ENCODE results near the gene TNFSF15. TPM values are rescaled to one million over a fixed set of nuclear protein-coding genes. Genes with fewer than 3 reads are reported as not detected.
"Not testable (repeated sequence)": the region's sequence is repeated elsewhere in the genome, so short reads cannot be mapped to it uniquely, and the experiment has no call there.

Gene TNFSF15
- total and polyA plus RNA-seq, 2 donors (not counting 1 experiment from before 2014, with no cell fraction given), result 0.03 TPM; not detected in 1

DNA sequence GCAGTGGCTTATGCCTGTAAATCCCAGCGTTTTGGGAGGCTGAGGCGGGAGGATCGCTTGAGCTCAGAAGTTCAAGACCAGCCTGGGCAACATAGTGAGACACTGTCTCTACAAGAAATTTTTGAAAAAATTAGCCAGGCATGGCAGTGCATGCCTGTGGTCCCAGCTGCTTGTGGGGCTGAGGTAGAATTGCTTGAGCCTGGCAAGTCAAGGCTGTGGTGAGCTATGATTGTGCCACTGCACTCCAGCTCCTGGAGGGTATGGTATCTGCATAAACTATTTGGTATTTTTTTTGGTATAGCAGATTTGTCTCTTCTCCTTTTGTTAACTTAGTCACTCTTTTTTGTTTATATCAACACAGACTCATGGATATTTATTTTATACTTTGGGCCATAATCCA is 62.4 kb downstream of the TNFSF15 start:
- POLR2A ChIA-PET, result no interaction called here
- intact Hi-C loops (cut with micrococcal nuclease), result no loop called here
- Mint-ChIP-seq H3K4me1 (peaks cover 6% of the 10 kb centered on the region), H3K27me3 (peaks cover 5% of the 10 kb centered on the region), H3K9me3 (ENCODE audit: insufficient read depth) (no peaks in the 10 kb centered on the region), H3K27ac (no peak overlapping the region), H3K4me3 (no peak overlapping the region)
- 93% methylated on average over 3 of the region's 3 CpGs for WGBS (ENCODE audit: insufficient coverage)
- Histone ChIP-seq H4K20me1 (ENCODE audit: control insufficient read depth, insufficient read depth, low read length, poor library complexity, severe bottlenecking) (no peaks in the 10 kb centered on the region), H3K4me2 (replicated peaks; ENCODE audit: low read depth, low read length, poor library complexity, severe bottlenecking) (no peak overlapping the region), H3K9ac (ENCODE audit: low read length) (no peak overlapping the region), H3K27me3 (replicated peaks in 1 of 4; ENCODE audit: control extremely low read depth in 1 of 4, control insufficient read depth in 3 of 4, insufficient read depth in 4 of 4, low read length in 3 of 4) (peaks cover 0 to 3% (median 0%) of the 10 kb centered on the region in 4 experiments), H3K4me1 (ENCODE audit: control insufficient read depth in 2 of 2, insufficient read depth in 2 of 2, low read length in 2 of 2) (peaks cover 3 to 8% of the 10 kb centered on the region in 2 donors), H3K27ac (ENCODE audit: low read length in 2 of 2) (no peak overlapping the region), H3K79me2 (ENCODE audit: control insufficient read depth, insufficient read depth, low read length) (no peaks in the 10 kb centered on the region), H3K9me3 (ENCODE audit: control extremely low read depth in 1 of 3, control insufficient read depth in 2 of 3, insufficient read depth in 1 of 3, low read length in 2 of 3) (no peaks in the 10 kb centered on the region), H3K4me3 (ENCODE audit: control extremely low read depth in 1 of 5, extremely low read depth in 1 of 5, insufficient read depth in 1 of 5, low read depth in 2 of 5, low read length in 4 of 5) (no peak overlapping the region), H2AFZ (ENCODE audit: insufficient read depth, low read depth, low read length, poor library complexity, severe bottlenecking) (no peak overlapping the region), H3K36me3 (replicated peaks in 1 of 2; ENCODE audit: control extremely low read depth in 1 of 2, control insufficient read depth in 1 of 2, extremely low read depth in 1 of 2, insufficient read depth in 2 of 2, low read length in 1 of 2) (no peaks in the 10 kb centered on the region)
- DNase-seq (no peak), ATAC-seq (ENCODE audit: low read depth) (no peak)
- CTCF ChIA-PET, result interaction anchor here (0.7 to 11.9 kb wide), 6 partner anchors 11 to 338 kb away, joined by 3 to 239 read pairs (median 5); no protein-coding TSS in a partner anchor
- TF ChIP-seq EZH2 (IDR thresholded peaks at IDR 0.05; ENCODE audit: borderline replicate concordance, insufficient read depth, low read depth, low read length, poor library complexity, severe bottlenecking) (no peak), CTCF (IDR thresholded peaks at IDR 0.05) (no peak)

- H3K4me1 ChIP-seq (ENCODE audit: control insufficient read depth in 2 of 2, insufficient read depth in 2 of 2, low read length in 2 of 2), result peaks cover 3 to 8% of the 10 kb centered on the region in 2 donors
- no peaks in the 10 kb centered on the region for H3K79me2 ChIP-seq (ENCODE audit: control insufficient read depth, insufficient read depth, low read length)
- peaks cover 0 to 3% (median 0%) of the 10 kb centered on the region in 4 experiments for H3K27me3 ChIP-seq (replicated peaks in 1 of 4; ENCODE audit: control extremely low read depth in 1 of 4, control insufficient read depth in 3 of 4, insufficient read depth in 4 of 4, low read length in 3 of 4)
- H3K27me3 Mint-ChIP-seq, result peaks cover 5% of the 10 kb centered on the region
- no peak overlapping the region for H3K27ac Mint-ChIP-seq
- H2AFZ ChIP-seq (ENCODE audit: insufficient read depth, low read depth, low read length, poor library complexity, severe bottlenecking), result no peak overlapping the region
- H3K27ac ChIP-seq (ENCODE audit: low read length in 2 of 2), result no peak overlapping the region
- POLR2A ChIA-PET, result no interaction called here
- CTCF ChIA-PET, result interaction anchor here (0.7 to 11.9 kb wide), 7 partner anchors 11 to 337 kb away, joined by 3 to 239 read pairs (median 3); no protein-coding TSS in a partner anchor
- peaks cover 6% of the 10 kb centered on the region for H3K4me1 Mint-ChIP-seq
- intact Hi-C loops (cut with micrococcal nuclease), result no loop called here
- no peaks in the 10 kb centered on the region for H4K20me1 ChIP-seq (ENCODE audit: control insufficient read depth, insufficient read depth, low read length, poor library complexity, severe bottlenecking)
- DNase-seq (no peak), ATAC-seq (ENCODE audit: low read depth) (no peak)
- TF ChIP-seq EZH2 (IDR thresholded peaks at IDR 0.05; ENCODE audit: borderline replicate concordance, insufficient read depth, low read depth, low read length, poor library complexity, severe bottlenecking), result no peak
- no peak for TF ChIP-seq CTCF (IDR thresholded peaks at IDR 0.05)
- H3K9ac ChIP-seq (ENCODE audit: low read length), result no peak overlapping the region
- no peaks in the 10 kb centered on the region for H3K9me3 ChIP-seq (ENCODE audit: control extremely low read depth in 1 of 3, control insufficient read depth in 2 of 3, insufficient read depth in 1 of 3, low read length in 2 of 3)
- no peak overlapping the region for H3K4me3 Mint-ChIP-seq
- no peak overlapping the region for H3K4me2 ChIP-seq (replicated peaks; ENCODE audit: low read depth, low read length, poor library complexity, severe bottlenecking)
- WGBS (ENCODE audit: insufficient coverage), result no CpG with 5 or more reads among the region's 2 CpGs
- no peaks in the 10 kb centered on the region for H3K9me3 Mint-ChIP-seq (ENCODE audit: insufficient read depth)
- no peaks in the 10 kb centered on the region for H3K36me3 ChIP-seq (replicated peaks in 1 of 2; ENCODE audit: control extremely low read depth in 1 of 2, control insufficient read depth in 1 of 2, extremely low read depth in 1 of 2, insufficient read depth in 2 of 2, low read length in 1 of 2)
- H3K4me3 ChIP-seq (ENCODE audit: control extremely low read depth in 1 of 5, extremely low read depth in 1 of 5, insufficient read depth in 1 of 5, low read depth in 2 of 5, low read length in 4 of 5), result no peak overlapping the region
Observed at GRCh38 chr9:114742947-114743346, 62.9 kb downstream of the TNFSF15 start.

GRCh38 chr9:114741521-114741920 is 64.3 kb downstream of the TNFSF15 start:
- H3K4me1 Mint-ChIP-seq; H3K4me1 ChIP-seq (ENCODE audit: control insufficient read depth in 2 of 2, insufficient read depth in 2 of 2, low read length in 2 of 2); H4K20me1 ChIP-seq (ENCODE audit: control insufficient read depth, insufficient read depth, low read length, poor library complexity, severe bottlenecking); H3K4me2 ChIP-seq (replicated peaks; ENCODE audit: low read depth, low read length, poor library complexity, severe bottlenecking); H3K4me3 ChIP-seq (ENCODE audit: control extremely low read depth in 1 of 5, extremely low read depth in 1 of 5, insufficient read depth in 1 of 5, low read depth in 2 of 5, low read length in 4 of 5); intact Hi-C loops (cut with micrococcal nuclease); H3K9me3 ChIP-seq (ENCODE audit: control extremely low read depth in 1 of 3, control insufficient read depth in 2 of 3, insufficient read depth in 1 of 3, low read length in 2 of 3); ATAC-seq (ENCODE audit: low read depth); H3K27ac ChIP-seq (ENCODE audit: low read length in 2 of 2); H3K4me3 Mint-ChIP-seq; H2AFZ ChIP-seq (ENCODE audit: insufficient read depth, low read depth, low read length, poor library complexity, severe bottlenecking); POLR2A ChIA-PET; H3K79me2 ChIP-seq (ENCODE audit: control insufficient read depth, insufficient read depth, low read length); H3K27ac Mint-ChIP-seq; H3K27me3 Mint-ChIP-seq; DNase-seq; H3K36me3 ChIP-seq (replicated peaks in 1 of 2; ENCODE audit: control extremely low read depth in 1 of 2, control insufficient read depth in 1 of 2, extremely low read depth in 1 of 2, insufficient read depth in 2 of 2, low read length in 1 of 2); H3K27me3 ChIP-seq (replicated peaks in 1 of 4; ENCODE audit: control extremely low read depth in 1 of 4, control insufficient read depth in 3 of 4, insufficient read depth in 4 of 4, low read length in 3 of 4); H3K9ac ChIP-seq (ENCODE audit: low read length); H3K9me3 Mint-ChIP-seq (ENCODE audit: insufficient read depth): not testable (repeated sequence)
- CTCF ChIA-PET, result interaction anchor here (9.3 to 11.9 kb wide), 2 partner anchors 166 to 270 kb away, joined by 122 to 239 read pairs; no protein-coding TSS in a partner anchor
- WGBS (ENCODE audit: insufficient coverage), result no CpG with 5 or more reads among the region's 1 CpG
